Measurements from ENCODE around the gene ARF3. TPM values are rescaled to one million over a fixed set of nuclear protein-coding genes. Genes with fewer than 3 reads are reported as not detected.

Gene ARF3
- polyA plus RNA-seq, 2 of the 4 experiments (the other 2 are of a cell fraction) = 138 to 287 TPM

GRCh38 chr12:48932878-48933277 is 24.4 kb downstream of the ARF3 start:
- H3K27ac ChIP-seq = no peak overlapping the region
- TF ChIP-seq MAZ (IDR thresholded peaks at IDR 0.05; ENCODE audit: borderline replicate concordance, low read depth, low read length) (no peak), ZNF302 (CRISPR knock-in tag; IDR thresholded peaks at IDR 0.05) (no peak), RAD21 (conservative IDR thresholded peaks at IDR 0.05 in 1 of 2, IDR thresholded peaks at IDR 0.05 in 1 of 2) (no peak), NR3C1 (IDR thresholded peaks at IDR 0.05) (no peak), HEYL (CRISPR knock-in tag; IDR thresholded peaks at IDR 0.05) (no peak), FOXS1 (CRISPR knock-in tag; IDR thresholded peaks at IDR 0.05) (no peak), POLR2A (IDR thresholded peaks at IDR 0.05; ENCODE audit: low read length) (no peak)
- ChIA-PET CTCF (interaction anchor here (5.0 to 70.2 kb wide), 5 partner anchors 8 to 73 kb away, joined by 19 to 2584 read pairs (median 133); partner anchors contain the start of genes ARF3, DDN, DDX23 and FKBP11), POLR2A (interaction anchor here (1.6 kb wide), 1 partner anchor 67 kb away, joined by 6 read pairs; the partner anchor contains the start of gene RND1)
- H3K4me1 ChIP-seq = no peaks in the 10 kb centered on the region
- H3K4me2 ChIP-seq = no peak overlapping the region
- no peak for DNase-seq (ENCODE audit: low read depth in 1 of 2, low spot score in 1 of 2)
- no peak for ATAC-seq
- no peak overlapping the region for H3K4me3 ChIP-seq
- H3K9me3 ChIP-seq = no peaks in the 10 kb centered on the region
- WGBS (ENCODE audit: missing lambda C conversion rate) = 96% methylated on average over 2 of the region's 2 CpGs
- no peak for FAIRE-seq

- WGBS (ENCODE audit: missing lambda C conversion rate) = 88% methylated on average over 4 of the region's 4 CpGs
- H3K4me2 ChIP-seq = no peak overlapping the region
- FAIRE-seq (no peak), DNase-seq (ENCODE audit: low read depth in 1 of 2, low spot score in 1 of 2) (no peak), ATAC-seq (no peak)
- peaks cover 3% of the 10 kb centered on the region; the same call in 1 of the 3 replicates for H3K4me1 ChIP-seq
- ChIA-PET CTCF (interaction anchor here (5.0 to 70.2 kb wide), 5 partner anchors 5 to 70 kb away, joined by 19 to 2584 read pairs (median 133); partner anchors contain the start of genes ARF3, DDN, DDX23 and PRKAG1), POLR2A (no interaction called here)
- no peaks in the 10 kb centered on the region for H3K9me3 ChIP-seq
- H3K27ac ChIP-seq = no peak overlapping the region
- TF ChIP-seq HOXB5 (CRISPR knock-in tag; IDR thresholded peaks at IDR 0.05) (no peak), BHLHE40 (IDR thresholded peaks at IDR 0.05; ENCODE audit: low read depth, low read length) (no peak), ZFP36 (IDR thresholded peaks at IDR 0.05; ENCODE audit: borderline replicate concordance, partially characterized antibody) (no peak), ZSCAN20 (CRISPR knock-in tag; IDR thresholded peaks at IDR 0.05) (no peak), MAZ (IDR thresholded peaks at IDR 0.05; ENCODE audit: borderline replicate concordance, low read depth, low read length) (no peak), HOXA7 (CRISPR knock-in tag; IDR thresholded peaks at IDR 0.05) (no peak), NFE2L2 (conservative IDR thresholded peaks at IDR 0.05; ENCODE audit: low read length) (no peak), E2F6 (IDR thresholded peaks at IDR 0.05; ENCODE audit: borderline replicate concordance, low read depth) (no peak), ELK1 (IDR thresholded peaks at IDR 0.05; ENCODE audit: low read depth, low read length) (no peak), GATA3 (IDR thresholded peaks at IDR 0.05; ENCODE audit: borderline replicate concordance) (no peak), HMGXB4 (CRISPR knock-in tag; IDR thresholded peaks at IDR 0.05; ENCODE audit: borderline replicate concordance) (no peak), SMC3 (IDR thresholded peaks at IDR 0.05) (no peak), ATOH8 (CRISPR knock-in tag; IDR thresholded peaks at IDR 0.05; ENCODE audit: low read depth) (no peak), HOXB13 (CRISPR knock-in tag; IDR thresholded peaks at IDR 0.05; ENCODE audit: low read depth) (no peak)
- no peak overlapping the region for H3K4me3 ChIP-seq
Measured at GRCh38 chr12:48930475-48930874, 26.8 kb downstream of the ARF3 start.
